ENCODE data around the gene TMEM181.

The TMEM181 gene

GRCh38 chr6:158606935-158607334 is 47.0 kb downstream of the TMEM181 start:
- no peak for TF ChIP-seq CTCF (IDR thresholded peaks at IDR 0.05; ENCODE audit: low read depth, low read length)
- no peak overlapping the region for H3K4me3 ChIP-seq (ENCODE audit: low read depth, low read length)

GRCh38 chr6:158607411-158608170 is 47.7 kb downstream of the TMEM181 start:
- H3K4me3 ChIP-seq (ENCODE audit: low read depth, low read length), result no peak overlapping the region
- TF ChIP-seq CTCF (IDR thresholded peaks at IDR 0.05; ENCODE audit: low read depth, low read length), result no peak

GRCh38 chr6:158608221-158608620 is 48.3 kb downstream of the TMEM181 start:
- TF ChIP-seq CTCF (IDR thresholded peaks at IDR 0.05; ENCODE audit: low read depth, low read length), result no peak
- H3K4me3 ChIP-seq (ENCODE audit: low read depth, low read length), result no peak overlapping the region

GRCh38 chr6:158609455-158610155 is 49.7 kb downstream of the TMEM181 start:
- H3K4me3 ChIP-seq (ENCODE audit: low read depth, low read length), result no peak overlapping the region
- TF ChIP-seq CTCF (IDR thresholded peaks at IDR 0.05; ENCODE audit: low read depth, low read length), result no peak

GRCh38 chr6:158610319-158610968 is 50.6 kb downstream of the TMEM181 start:
- no peak for TF ChIP-seq CTCF (IDR thresholded peaks at IDR 0.05; ENCODE audit: low read depth, low read length)
- no peak overlapping the region for H3K4me3 ChIP-seq (ENCODE audit: low read depth, low read length)

GRCh38 chr6:158611039-158611438 is 51.1 kb downstream of the TMEM181 start:
- no peak for TF ChIP-seq CTCF (IDR thresholded peaks at IDR 0.05; ENCODE audit: low read depth, low read length)
- H3K4me3 ChIP-seq (ENCODE audit: low read depth, low read length), result no peak overlapping the region

Measured in WI38 (cell line).